Measurements from ENCODE around the gene NIPAL3.
A peak's percentile ranks its signal among the peaks of the same experiment; 100 is the strongest.

Gene NIPAL3

DNA sequence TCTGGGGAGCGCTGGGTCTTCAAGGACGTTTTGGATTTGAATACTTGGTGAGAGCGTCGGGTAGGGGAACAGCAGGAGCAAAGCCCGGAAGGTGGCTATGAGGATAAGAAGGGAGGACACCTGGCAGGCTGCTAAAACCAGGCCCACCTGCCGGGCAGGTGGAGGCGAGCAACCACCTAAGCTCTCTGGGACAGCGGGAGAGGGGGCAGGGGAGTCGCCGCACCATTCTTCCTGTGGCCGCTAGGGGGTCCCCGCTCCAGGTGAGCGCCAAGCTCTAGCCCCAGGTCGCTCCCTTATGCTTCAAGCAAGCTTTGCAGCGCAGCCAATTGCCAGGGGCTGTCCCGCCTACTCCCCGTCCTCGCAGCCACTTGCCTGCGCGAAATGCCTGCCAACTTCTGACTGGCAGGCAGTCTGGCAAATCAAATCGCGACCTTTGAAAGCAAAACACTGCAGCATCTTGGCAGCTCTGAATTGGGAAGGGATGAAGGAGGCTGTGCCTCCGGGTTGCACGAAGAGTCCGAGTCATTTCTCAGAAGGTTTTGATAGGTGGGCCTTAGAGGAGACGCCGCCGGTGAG lies at the start of gene NIPAL3:
NIPAL3 (plus strand) TSS at position 469 of the 576 bp plus-strand sequence. CDS start 3,746 bp downstream, outside the sequence.
- peak; percentile 93 to 97 for DNase-seq (ENCODE audit: low read depth in 2 of 2)

DNA sequence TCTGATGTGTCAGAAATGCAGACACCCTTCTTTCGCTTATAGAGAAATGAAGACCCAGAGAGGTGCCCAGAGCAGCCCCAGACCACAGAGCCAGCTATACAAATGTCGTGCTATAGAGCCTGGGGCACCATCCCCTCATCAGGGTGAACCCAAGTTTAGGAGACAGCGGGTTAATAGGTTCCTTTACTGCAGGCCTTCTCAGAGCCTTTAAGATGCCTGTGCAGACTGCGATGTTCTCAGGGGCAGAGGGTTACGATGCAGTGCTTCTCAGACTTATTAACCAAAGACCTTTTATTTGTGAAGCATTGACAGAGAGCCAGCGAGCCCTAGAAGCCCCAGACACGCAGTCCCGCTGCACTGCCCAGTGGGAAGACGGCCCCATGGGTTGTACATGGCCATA lies 48.9 kb upstream of the NIPAL3 start:
- no peak for DNase-seq (ENCODE audit: low read depth in 2 of 2)

- DNase-seq (ENCODE audit: low read depth in 2 of 2): no peak
These were observed 46.4 kb upstream of the NIPAL3 start for GRCh38 chr1:24369199-24369598.

GRCh38 chr1:24369801-24370200 lies 45.8 kb upstream of the NIPAL3 start:
- no peak for DNase-seq (ENCODE audit: low read depth in 2 of 2)

- DNase-seq (ENCODE audit: low read depth in 2 of 2): no peak
These were observed 42.6 kb upstream of the NIPAL3 start for GRCh38 chr1:24373044-24373443.

DNA sequence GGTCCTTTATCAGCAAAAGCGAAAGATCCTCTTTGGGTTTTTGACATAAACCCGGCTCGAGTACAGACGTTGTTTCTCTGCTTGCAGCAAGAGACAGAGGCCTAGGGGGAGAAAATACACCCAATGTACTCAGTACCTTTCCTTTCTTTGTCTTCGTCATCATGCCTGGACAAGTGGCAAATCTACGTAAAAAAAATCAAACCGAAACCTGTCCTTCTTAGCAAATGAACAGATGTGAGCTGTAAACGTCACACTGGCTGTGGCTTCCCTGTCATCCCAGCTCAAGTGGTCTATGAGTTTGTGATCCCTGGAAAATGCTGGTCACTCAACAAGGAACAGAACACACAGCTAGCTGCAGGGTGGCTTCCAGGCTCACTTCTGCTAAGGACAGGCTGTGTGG lies 41.9 kb upstream of the NIPAL3 start:
- DNase-seq (ENCODE audit: low read depth in 2 of 2): no peak

GRCh38 chr1:24374891-24375786 lies 40.5 kb upstream of the NIPAL3 start:
- DNase-seq (ENCODE audit: low read depth in 2 of 2): no peak

DNA sequence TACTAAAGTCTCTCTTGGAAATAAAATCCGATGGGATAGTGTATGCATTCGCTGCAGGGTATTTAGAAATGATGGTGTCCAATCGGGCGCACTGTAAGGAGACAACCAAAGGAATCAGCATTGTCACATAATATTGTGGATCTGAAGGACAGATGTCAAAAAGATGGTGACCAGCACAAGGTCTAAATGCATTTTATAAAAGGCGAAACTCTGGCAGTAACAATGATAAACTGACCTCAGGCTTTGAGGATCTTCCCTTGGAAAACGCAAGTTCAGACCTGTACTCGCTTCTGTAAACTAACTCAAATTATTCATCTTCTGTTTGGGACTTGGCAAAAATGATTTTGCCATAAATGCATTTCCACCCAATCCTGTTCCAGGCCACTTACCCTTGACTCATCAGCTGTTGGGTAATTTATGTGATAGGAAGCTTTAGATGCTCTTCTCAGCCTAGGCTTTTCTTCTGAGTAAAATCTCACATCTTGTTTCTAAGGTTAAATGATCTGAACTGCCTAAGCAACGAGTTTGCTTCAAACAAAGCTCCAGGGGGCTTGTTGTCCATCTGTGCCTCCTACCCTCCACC lies 35.8 kb upstream of the NIPAL3 start:
- DNase-seq (ENCODE audit: low read depth in 2 of 2): no peak

DNA sequence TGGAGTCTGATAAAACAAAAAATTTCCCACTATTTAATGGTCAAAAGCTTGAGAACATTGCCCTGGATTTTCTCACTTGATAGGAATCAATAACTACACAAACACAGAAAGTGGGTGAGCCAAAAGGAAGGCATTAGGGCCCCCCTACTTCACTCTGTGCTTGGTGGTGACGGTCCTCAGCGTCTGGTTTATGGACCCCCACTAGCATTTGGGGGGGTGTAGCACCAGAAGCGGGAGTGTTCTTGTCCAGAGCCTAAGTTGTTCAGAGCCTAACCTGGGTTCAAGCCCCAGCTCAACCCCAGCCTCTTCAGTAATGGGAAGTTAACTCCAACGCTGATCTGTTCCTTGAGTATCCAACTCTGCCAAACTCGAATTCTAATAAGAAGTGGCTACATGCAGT lies 35.1 kb upstream of the NIPAL3 start:
- no peak for DNase-seq (ENCODE audit: low read depth in 2 of 2)

DNA sequence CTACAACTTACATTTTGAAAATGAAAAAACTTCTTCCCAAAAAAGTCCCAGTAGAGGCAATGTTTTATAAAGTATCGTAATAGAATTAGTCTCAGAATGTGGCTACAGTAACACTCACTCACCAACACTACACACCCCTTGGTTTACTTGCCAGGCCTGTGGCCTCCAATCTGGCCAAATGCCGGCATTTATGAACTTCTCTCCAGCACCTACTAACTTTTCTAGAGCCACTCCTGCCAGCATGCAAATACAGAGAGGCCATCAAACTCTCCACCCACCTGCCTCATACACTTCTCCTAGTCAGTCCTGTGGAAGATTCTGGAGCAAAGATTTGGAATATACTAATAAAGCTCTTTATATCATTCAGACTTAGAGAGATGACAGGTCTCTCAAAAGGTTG lies 34.3 kb upstream of the NIPAL3 start:
- DNase-seq (ENCODE audit: low read depth in 2 of 2): no peak

- no peak for DNase-seq (ENCODE audit: low read depth in 2 of 2)
These were observed 33.4 kb upstream of the NIPAL3 start for GRCh38 chr1:24382165-24382577.

DNA sequence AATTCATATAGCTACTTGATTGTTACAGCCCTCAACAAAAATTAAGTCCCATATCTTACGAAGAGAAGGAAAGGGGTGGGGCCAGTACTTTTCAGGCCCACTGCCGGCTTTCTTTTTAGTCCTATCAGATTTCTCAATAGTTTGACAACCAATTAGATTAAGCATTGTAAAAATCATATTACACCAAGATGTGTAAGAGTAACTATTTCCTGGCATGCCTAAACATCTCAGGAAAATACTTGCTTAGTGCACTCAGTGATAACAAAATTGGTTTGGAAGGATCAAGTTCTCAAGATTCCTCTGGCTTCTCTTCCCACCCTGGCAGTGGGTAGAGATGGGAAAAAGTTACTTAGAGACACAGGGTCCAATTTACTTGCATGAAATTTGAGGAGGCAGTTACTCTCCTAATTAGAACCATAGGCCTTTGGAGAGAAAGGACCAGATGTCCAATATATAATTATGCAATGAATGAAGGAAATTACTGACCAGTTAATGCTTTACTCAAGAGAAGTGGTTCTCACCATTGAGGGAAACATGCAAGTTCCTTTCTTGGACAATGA lies 32.1 kb upstream of the NIPAL3 start:
- no peak for DNase-seq (ENCODE audit: low read depth in 2 of 2)

- DNase-seq (ENCODE audit: low read depth in 2 of 2): peak in 1 of 2 experiments; percentile 30
These were observed 31.1 kb upstream of the NIPAL3 start for GRCh38 chr1:24384251-24385090.

GRCh38 chr1:24385160-24385940 lies 30.3 kb upstream of the NIPAL3 start:
- no peak for DNase-seq (ENCODE audit: low read depth in 2 of 2)

GRCh38 chr1:24386241-24386640 lies 29.4 kb upstream of the NIPAL3 start:
- DNase-seq (ENCODE audit: low read depth in 2 of 2): no peak

DNA sequence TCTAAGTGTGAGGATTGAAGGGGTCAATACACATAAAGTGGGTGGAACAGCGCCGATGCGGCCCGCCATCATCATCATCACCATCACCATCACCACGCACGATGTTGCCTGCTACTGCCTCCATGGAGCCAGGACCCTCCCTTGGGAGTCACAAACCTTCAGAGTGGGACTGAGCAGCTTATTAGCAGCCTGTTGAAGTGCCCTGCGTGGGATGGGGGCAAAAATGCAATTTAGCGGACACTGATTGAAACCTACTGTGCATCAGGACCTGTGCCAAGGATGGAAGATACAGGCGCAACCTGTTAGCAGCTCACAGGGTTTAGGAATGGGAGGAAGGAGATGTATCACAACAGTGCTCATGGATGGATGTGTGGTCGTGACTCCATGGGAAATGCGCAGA lies 28.7 kb upstream of the NIPAL3 start:
- no peak for DNase-seq (ENCODE audit: low read depth in 2 of 2)

- no peak for DNase-seq (ENCODE audit: low read depth in 2 of 2)
These were observed 27.9 kb upstream of the NIPAL3 start for GRCh38 chr1:24387636-24388175.

GRCh38 chr1:24388331-24388885 lies 27.2 kb upstream of the NIPAL3 start:
- no peak for DNase-seq (ENCODE audit: low read depth in 2 of 2)

GRCh38 chr1:24389231-24389678 lies 26.3 kb upstream of the NIPAL3 start:
- no peak for DNase-seq (ENCODE audit: low read depth in 2 of 2)

Measured in stimulated activated CD4-positive, alpha-beta T cell treated with anti-CD3 and anti-CD28 coated beads, Interleukin-12 subunit alpha, Interleukin-12 subunit beta, amount 100 ng/mL, for 24 hours (primary cell).